ENCODE measurements around the gene VPS13A.

The VPS13A gene

DNA sequence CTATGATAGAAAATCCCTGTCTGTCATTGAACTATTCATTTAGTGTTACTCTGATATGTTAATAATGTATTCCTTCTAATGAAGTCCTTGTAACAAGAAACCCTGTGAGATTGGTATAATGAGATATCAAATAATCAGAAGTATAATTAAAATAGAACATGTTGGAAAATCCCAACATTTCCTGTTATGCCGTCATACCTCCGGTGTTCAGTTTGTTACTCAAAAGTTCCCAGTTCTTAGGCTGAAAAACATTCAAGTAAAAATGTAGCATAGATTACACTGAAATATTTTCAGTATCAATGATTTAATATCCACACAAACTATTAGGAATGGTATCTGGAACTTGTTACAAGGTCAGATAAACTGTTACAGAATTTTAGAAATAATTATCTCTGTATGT, 243.3 kb downstream of the VPS13A start:
- H3K36me3 ChIP-seq = no peaks in the 10 kb centered on the region
- no peak overlapping the region for H3K4me3 ChIP-seq (ENCODE audit: low read depth, low read length)
- no peak overlapping the region for H3K27ac ChIP-seq
- H3K27me3 ChIP-seq (ENCODE audit: insufficient read depth, low read depth, severe bottlenecking) = no peaks in the 10 kb centered on the region
- DNase-seq = no peak
- TF ChIP-seq CTCF (IDR thresholded peaks at IDR 0.05; ENCODE audit: low read depth, low read length) = no peak
- H3K9me3 ChIP-seq (ENCODE audit: severe bottlenecking) = no peaks in the 10 kb centered on the region

GRCh38 chr9:77421506-77422265, 244.4 kb downstream of the VPS13A start:
- Histone ChIP-seq H3K27me3 (ENCODE audit: insufficient read depth, low read depth, severe bottlenecking) (no peaks in the 10 kb centered on the region), H3K9me3 (ENCODE audit: severe bottlenecking) (no peaks in the 10 kb centered on the region), H3K27ac (no peak overlapping the region), H3K36me3 (no peaks in the 10 kb centered on the region), H3K4me3 (ENCODE audit: low read depth, low read length) (no peak overlapping the region)
- no peak for TF ChIP-seq CTCF (IDR thresholded peaks at IDR 0.05; ENCODE audit: low read depth, low read length)
- DNase-seq = no peak

- Histone ChIP-seq H3K27me3 (ENCODE audit: insufficient read depth, low read depth, severe bottlenecking) (no peaks in the 10 kb centered on the region), H3K27ac (no peak overlapping the region), H3K9me3 (ENCODE audit: severe bottlenecking) (no peaks in the 10 kb centered on the region), H3K4me3 (ENCODE audit: low read depth, low read length) (no peak overlapping the region), H3K36me3 (no peaks in the 10 kb centered on the region)
- TF ChIP-seq CTCF (IDR thresholded peaks at IDR 0.05; ENCODE audit: low read depth, low read length) = no peak
- no peak for DNase-seq
Observed at GRCh38 chr9:77422969-77423368, 245.6 kb downstream of the VPS13A start.

DNA sequence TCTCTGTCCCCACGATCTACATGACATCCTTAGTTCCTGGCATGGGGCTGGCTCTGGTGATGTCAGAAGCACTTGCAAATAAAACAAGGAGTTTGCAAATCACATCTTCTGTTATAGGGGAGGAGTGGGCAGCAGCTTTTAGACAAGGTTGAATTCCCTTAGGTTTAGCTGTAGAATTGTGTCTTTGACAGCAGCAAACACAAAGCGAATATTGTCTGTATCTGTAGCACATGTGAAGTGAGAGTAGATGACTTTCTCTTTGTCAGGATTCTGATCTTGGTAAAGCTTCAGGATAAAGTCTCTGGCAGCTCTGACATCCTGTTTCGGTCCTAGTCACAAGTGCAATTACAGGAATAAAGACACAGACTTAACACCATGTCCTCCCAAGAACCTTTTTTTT, 246.5 kb downstream of the VPS13A start:
- H3K4me3 ChIP-seq (ENCODE audit: low read depth, low read length) = no peak overlapping the region

DNA sequence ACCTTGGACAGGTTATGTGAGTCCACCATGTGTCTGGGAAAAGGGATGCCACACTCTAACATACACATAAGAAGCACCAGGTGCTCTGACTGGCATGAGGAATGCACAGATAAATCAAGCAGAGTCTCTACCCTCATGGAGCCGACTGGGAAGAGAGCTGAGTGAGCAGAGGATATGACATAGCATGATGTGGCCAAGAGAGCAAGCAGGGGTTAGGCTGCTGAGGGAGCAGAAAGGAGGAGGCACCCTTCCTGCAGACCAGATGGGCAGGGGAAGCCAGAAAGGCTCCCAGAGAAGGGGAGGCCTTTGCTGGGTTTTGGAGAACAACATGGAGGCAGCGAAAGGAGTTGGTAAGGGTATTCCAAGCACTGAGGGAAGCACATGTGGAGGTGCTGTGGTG, 247.7 kb downstream of the VPS13A start:
- TF ChIP-seq CTCF (IDR thresholded peaks at IDR 0.05; ENCODE audit: low read depth, low read length) = no peak
- Histone ChIP-seq H3K4me3 (ENCODE audit: low read depth, low read length) (no peak overlapping the region), H3K36me3 (no peaks in the 10 kb centered on the region), H3K27me3 (ENCODE audit: insufficient read depth, low read depth, severe bottlenecking) (no peaks in the 10 kb centered on the region), H3K9me3 (ENCODE audit: severe bottlenecking) (no peaks in the 10 kb centered on the region), H3K27ac (no peak overlapping the region)
- DNase-seq = no peak

More for the DNA sequence above, 246.5 kb downstream of the VPS13A start:
- Histone ChIP-seq H3K9me3 (ENCODE audit: severe bottlenecking) (no peaks in the 10 kb centered on the region), H3K36me3 (no peaks in the 10 kb centered on the region), H3K27me3 (ENCODE audit: insufficient read depth, low read depth, severe bottlenecking) (no peaks in the 10 kb centered on the region), H3K27ac (no peak overlapping the region)
- no peak for DNase-seq
- no peak for TF ChIP-seq CTCF (IDR thresholded peaks at IDR 0.05; ENCODE audit: low read depth, low read length)

DNA sequence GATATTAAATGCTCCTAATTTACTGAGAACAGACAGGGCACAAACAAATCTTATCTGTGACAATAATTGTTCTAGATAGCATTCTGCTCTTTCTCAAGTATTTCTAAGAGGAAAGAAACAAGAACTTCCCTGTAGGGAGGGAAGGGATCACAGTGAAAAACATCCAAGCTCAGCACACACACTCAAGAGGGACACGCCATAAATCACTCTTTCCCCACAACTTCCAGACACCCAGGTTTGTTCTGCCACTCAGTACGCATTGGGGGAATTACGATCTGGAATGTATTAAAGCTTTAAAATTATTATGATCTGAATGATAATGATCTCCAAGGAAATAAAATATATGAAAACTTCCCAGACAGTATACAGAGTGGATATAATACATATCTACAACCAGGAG, 249.4 kb downstream of the VPS13A start:
- no peaks in the 10 kb centered on the region for H3K27me3 ChIP-seq (ENCODE audit: insufficient read depth, low read depth, severe bottlenecking)
- no peaks in the 10 kb centered on the region for H3K9me3 ChIP-seq (ENCODE audit: severe bottlenecking)
- no peak for TF ChIP-seq CTCF (IDR thresholded peaks at IDR 0.05; ENCODE audit: low read depth, low read length)
- no peaks in the 10 kb centered on the region for H3K36me3 ChIP-seq
- DNase-seq = no peak
- no peak overlapping the region for H3K27ac ChIP-seq
- no peak overlapping the region for H3K4me3 ChIP-seq (ENCODE audit: low read depth, low read length)
